GM19452 (cell line): Measurements from ENCODE around the gene CIRBP.

Experiments used
- ATAC-seq: cut with Tn5 transposase; IDR thresholded peaks from one replicate; pipeline ENCODE4 v1.9.1; 2021; ENCODE audit not compliant: unreplicated experiment

Gene CIRBP

GRCh38 chr19:1266916-1267476, 2.1 kb upstream of the CIRBP start:
- no peak for ATAC-seq

GRCh38 chr19:1267477-1268225, 1.5 kb upstream of the CIRBP start:
- ATAC-seq: no peak

GRCh38 chr19:1268226-1269064, 687 bp upstream of the CIRBP start:
- ATAC-seq: no peak

- peak; percentile 29 for ATAC-seq
Measured at GRCh38 chr19:1269478-1270212, 513 bp downstream of the CIRBP start.

- ATAC-seq: no peak
Measured at GRCh38 chr19:1270213-1270853, 1.2 kb downstream of the CIRBP start.

- ATAC-seq: no peak
Measured at GRCh38 chr19:1270854-1271527, 1.9 kb downstream of the CIRBP start.

- ATAC-seq: no peak
Measured at GRCh38 chr19:1271528-1272422, 2.6 kb downstream of the CIRBP start.

- ATAC-seq: no peak
Measured at GRCh38 chr19:1272423-1273262, 3.5 kb downstream of the CIRBP start.

- no peak for ATAC-seq
Measured at GRCh38 chr19:1273263-1274041, 4.3 kb downstream of the CIRBP start.

GRCh38 chr19:1274081-1274851, 5.1 kb downstream of the CIRBP start:
- ATAC-seq: no peak

- no peak for ATAC-seq
Measured at GRCh38 chr19:1274852-1275259, 5.7 kb downstream of the CIRBP start.

GRCh38 chr19:1275260-1275975, 6.3 kb downstream of the CIRBP start, which contains the start of gene FAM174C:
FAM174C (plus strand) TSS chr19:1275530; CDS start chr19:1275550, 20 bp downstream.
- peak; percentile 69 for ATAC-seq

- no peak for ATAC-seq
Measured at GRCh38 chr19:1275976-1276627, 7.0 kb downstream of the CIRBP start.

GRCh38 chr19:1276628-1277022, 7.5 kb downstream of the CIRBP start:
- ATAC-seq: no peak

GRCh38 chr19:1277061-1277460, 7.9 kb downstream of the CIRBP start:
- no peak for ATAC-seq
